Smooth muscle cell of the brain vasculature (primary cell): ENCODE results near the gene LAYN.

ENCODE experiments used
- DNase-seq: peaks from one replicate; pipeline ENCODE4 v3.0.0-alpha.2; 2012; ENCODE audit warnings: low read depth, low spot score

LAYN gene

DNA sequence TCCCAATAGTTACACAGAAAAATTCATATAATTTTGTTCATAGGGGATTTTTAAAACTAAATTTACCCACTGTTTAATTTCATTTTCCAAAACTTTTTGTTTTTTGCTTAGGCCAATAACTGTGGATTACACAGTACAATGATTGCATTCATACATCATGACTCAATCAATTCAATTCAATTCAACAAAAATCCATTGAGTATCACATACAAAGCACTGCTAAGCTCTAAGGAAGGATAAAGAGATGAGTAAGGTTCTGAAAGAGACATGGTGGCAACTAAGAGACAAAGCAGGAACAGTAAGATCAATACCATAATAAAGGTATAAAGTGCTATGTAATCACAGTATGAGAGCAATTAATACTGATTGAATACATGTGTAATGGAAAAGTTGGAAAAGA is 9.4 kb upstream of the LAYN start:
- no peak for DNase-seq

DNA sequence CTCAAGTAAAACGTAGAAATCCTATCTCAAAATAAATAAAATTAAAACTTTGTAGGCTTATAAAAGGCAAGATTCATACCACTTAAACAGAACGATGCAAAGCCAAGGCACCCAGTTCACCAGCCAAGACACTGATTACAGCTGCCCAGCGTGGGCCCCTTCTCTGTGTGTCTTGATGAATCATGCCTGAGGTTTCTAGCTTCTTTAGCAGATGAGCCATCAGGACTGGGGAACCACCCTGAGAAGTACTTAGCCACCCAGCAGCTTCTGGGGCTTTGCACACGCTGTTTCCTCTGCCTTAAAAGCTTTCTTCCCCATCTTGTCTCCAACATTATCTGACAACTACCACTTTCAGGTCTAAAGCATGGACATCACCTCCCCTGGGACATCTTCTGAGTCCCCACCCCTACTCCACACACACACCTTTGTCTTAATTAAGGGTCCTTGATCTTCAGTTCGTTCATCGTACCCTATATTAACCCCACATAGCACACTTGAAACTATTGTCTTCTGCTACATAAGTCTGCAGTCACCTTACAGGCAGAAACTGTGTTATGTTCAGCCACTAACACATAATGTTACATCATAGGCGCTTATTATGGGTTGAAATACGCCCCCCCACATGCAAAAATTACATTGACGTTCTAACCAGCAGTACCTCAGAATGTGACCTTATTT is 8.7 kb upstream of the LAYN start:
- DNase-seq, result peak; percentile 56

DNA sequence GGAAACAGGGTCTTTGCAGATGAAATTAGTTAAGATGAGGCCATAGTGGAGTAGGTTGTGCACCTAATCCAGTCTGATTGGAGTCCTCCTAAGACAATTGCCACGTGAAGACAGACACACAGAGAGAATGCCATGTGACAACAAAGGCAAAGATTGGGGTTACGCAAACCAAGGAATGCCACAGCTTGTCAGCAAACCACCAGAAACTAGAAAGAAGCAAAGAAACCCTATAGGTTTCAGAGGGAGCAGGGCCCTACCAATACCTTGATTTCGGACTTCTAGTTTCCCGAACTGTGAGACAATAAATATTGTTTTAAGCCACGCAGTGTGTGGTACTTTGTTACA is 8.2 kb upstream of the LAYN start:
- no peak for DNase-seq

DNA sequence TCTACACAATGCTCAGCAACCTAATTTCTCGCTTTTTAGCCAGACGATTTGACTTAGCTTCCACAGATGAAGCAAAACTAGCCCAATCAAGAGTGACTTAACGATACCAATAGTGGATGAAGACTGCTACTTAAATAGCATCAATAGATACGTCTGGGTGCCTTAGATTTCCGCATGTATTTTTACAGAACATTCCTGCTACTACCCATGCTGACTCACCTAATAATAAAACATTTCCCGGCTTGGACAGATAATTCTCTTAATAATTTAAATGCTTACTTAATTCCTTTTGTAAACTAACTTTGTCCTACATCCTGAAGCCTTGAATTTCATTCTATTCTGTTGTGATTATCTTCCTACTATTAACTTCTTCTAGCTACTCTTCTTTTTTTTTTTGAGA is 5.2 kb upstream of the LAYN start:
- DNase-seq, result no peak

DNA sequence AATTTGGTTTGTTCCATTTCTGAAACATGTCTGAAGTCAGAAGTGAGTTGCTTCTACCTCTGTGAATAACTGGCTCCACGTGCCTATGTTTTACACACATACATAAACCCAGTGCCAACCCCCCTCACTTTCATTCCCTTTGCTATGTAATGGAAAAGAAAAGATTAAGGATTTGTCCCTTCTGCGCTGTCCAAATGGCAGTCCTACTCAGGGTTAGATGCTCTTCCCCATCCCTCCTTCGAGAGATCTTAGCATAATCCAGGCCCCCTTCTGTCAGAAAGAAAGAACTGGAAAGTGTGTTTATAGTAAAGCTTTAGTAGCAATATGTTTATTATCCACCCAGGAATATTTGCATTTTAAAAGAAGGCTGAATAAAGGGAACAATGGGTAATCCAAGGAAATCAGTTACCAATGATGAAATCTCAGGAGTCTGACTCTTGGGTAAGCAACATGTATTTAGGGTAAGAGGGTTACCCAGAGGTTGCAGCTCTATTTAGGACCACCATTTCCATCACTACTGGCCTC is 3.1 kb upstream of the LAYN start:
- DNase-seq, result no peak

DNA sequence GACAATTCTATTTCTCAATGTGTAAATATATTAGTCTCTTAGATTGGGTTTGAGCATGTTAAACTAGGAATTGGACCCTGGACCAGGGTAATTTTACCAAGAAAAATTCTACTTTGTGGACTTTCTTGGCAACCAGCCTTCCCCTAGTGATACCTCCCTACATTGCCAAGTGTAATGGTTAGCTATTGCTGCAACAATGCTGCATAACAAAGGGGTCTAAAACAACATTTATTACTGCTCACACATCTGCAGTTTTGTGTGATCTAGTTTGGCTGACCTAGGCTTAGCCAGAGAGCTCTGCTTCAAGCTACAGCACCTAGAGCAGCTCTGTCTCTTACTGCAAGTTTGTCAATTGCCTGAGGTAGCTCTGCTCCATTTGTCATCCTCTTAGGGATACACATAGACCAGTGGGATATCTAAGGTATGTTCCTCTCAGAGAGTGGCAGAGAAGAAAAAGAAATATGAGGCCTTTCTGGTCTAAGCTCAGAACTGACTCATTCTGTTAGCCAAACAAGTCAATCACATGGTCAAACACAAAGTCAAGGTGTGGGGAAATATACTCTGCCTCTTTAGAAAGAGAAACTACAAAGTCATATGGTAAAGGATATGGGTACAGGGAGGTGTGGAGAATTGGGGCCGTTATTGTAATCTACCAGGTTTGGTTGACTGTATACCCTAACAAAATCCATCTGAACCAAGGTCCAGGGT is 2.0 kb upstream of the LAYN start:
- no peak for DNase-seq

DNA sequence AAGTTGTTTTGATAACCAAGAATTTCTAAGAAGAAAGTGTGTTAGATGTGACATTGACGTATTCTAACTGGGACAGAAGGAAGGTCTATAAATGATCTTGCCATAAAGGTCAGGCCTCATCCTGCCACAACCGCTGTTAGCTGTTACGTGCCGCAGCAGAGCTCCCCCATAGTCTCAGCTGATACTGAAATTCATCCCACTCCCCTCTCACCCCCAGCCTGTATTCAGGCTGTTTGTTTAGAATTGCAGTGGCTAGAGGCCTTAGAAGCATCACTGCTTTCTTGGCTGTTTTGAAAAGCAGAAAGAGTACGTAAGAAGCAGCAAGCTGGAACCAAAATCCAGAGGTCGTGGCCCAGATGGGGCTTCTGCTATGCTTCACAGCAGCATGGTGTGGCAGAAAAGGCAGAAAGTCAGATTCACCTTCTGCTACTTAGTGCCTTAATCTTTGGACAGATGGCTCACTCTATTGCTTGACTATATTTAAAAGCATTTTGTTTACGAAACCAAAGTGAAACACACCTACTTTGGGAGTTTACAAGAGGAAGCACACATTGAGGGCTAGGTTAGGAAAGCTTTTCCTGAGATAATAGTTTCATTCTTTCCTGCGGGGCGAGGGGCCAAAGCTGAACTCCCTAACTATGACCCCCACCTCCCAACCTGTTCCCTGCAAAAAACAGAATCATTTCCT is 950 bp upstream of the LAYN start:
- DNase-seq, result no peak

DNA sequence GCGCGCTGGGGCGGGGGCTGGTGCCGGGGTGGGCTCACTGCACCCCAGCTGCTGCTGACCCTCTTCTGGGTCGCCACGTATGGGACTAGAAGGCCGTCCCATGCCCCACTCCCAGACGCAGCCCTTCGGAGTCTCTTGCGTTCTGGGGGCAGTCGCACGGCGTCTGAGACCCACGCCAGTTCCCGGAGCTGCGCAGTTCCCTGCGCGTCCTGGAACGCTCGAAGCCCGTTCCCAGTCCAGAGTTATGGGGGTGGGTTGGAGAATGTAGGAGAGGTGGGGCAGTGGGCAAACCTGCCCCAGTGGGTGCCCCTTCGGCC is 375 bp downstream of the LAYN start:
- DNase-seq, result no peak

DNA sequence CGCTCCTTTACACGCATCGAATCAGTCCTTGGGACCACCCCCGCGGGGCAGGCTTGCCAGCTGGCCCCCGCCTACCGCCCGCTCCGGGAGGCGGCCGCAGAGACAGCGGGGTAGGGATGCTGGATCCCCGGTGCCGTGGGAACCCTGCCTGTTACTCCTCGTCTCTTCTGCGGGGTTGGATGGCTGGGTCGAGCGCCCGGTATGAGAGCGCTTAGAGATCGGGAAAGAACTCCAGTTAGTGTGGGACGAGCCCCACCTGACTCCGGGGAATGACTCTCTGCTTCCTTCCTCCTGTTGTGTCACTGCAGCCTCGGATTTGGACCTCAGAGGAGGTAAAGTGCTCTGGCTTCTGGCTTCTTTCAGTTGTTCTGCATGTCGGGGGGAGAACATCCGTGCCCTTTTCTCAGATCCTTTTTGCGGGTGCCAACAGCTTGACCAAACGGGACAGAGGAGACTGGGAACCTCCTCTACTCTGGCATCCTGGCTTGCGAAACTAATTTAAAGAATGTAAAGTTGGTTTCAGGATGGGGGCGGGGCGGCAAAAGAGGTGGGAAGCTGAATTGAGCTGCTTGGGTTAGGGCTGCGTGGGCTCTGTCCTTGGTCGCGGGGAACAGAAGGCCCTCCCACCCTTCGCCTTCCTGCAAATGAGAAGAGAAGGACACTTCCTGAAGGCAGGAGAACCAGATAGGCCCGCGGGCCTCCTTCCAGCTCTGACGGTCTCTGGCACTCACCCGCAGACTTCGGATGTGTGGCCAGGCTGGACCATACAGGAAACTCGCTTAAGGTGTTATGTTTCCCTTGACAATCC is 938 bp downstream of the LAYN start:
- DNase-seq, result no peak

DNA sequence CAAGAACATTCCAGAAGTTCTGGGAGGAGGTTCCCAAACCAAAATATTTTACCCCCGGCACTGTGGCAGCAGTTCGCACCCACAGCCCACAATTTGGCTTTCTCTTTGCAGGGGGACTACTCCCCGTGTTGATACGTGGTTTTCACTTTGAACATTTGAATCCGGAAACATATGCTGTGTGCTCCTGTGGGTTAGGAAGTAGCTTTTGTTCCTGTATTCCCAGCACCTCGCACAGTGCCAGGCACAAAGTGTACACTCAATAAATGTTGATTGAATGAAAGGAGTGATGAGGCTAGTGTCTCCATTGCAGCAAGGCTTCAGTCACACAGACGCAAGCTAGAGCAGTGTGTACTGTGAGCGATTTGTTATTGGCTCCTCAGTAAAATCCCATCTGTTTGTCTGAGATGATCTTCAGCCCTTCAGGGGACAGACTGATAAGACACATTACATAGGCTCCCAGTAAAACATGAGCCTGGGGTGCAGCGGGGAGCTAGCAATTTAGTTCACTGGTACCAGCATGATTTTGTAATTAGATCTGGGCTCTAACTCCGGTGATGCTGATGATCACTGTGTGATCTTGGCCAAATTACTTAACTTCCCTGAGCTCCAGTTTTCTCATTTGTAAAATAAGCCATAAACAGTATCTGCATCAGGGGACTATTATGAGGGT is 2.2 kb downstream of the LAYN start:
- no peak for DNase-seq

DNA sequence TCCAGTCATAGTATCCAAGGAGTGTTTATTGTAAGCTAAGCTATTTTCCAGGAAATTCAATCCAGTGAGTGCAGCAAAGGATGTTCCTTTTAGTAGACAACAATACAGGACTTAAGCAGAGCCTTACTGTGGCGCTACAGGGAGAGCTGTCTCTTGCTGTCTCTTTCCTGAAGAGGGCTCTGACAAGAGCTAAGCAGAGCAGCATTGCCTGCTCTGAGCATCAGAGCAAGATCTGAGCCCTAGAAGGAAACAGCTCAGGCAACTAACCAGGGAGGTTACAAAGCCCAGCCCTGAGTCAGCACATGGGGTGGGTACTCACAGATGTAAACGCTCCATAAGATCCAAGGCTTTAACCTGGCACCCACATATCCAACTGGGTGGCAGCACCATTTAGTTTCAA is 8.0 kb downstream of the LAYN start:
- DNase-seq, result no peak

DNA sequence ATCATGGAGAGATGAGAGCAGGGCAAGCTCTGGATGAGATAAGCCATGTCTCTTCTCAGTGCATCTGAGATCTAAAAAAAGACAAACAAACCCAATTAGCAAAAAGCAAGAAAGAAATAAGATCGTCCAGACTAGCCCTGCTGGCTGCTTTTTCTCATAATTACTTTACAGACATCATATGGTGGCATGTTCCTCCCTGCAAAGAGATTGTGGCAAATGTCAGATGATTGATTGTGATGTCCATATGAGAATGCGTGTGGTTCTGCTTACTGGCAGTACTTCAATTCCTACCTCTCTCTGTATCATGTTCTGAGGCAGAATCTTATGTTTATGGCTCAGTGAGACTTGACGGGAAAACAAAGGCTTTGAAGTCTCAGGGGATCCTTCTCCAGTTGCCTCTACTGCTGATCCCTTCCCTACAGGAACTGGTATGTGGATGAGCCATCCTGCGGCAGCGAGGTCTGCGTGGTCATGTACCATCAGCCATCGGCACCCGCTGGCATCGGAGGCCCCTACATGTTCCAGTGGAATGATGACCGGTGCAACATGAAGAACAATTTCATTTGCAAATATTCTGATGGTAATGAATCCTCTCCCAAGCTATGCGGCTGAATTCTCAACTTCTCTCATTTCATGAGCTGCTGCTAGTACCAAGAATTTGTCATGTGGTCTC is 8.8 kb downstream of the LAYN start:
- DNase-seq, result no peak

DNA sequence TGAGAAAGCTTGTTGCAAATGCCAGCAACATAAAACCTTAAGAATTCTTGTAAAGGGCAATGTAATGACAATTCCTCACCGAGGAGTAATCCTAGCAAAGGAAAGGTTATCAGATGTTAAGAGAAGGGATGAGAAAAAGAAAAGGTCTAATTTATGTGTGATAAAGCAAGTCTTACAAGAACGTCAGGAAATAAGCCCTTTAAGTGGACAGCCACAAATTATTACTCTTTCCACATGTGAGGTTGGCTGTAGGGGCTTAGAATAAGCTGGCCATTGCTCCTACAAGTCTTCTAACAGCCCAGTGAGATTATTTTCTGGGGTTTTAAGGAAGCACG is 9.3 kb downstream of the LAYN start:
- DNase-seq, result no peak

DNA sequence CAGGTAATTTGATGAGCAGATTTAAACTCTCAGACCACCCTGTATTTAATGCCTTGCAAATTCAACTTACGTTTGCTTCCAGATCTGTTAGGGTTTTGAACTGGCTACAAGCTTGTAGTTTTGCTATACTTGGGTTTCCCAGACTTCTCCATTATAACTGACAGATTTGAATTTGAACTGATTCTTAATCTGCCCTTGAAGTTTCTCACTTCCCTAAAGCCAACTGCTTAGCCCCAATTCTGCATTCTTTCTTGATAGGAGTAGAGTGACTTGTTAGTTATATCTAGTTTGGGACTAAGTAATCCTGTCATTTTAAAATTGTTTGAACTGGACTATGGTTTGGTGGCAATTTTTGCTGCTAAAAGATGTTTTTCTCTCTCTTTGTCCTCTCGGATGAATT is 9.7 kb downstream of the LAYN start:
- no peak for DNase-seq

DNA sequence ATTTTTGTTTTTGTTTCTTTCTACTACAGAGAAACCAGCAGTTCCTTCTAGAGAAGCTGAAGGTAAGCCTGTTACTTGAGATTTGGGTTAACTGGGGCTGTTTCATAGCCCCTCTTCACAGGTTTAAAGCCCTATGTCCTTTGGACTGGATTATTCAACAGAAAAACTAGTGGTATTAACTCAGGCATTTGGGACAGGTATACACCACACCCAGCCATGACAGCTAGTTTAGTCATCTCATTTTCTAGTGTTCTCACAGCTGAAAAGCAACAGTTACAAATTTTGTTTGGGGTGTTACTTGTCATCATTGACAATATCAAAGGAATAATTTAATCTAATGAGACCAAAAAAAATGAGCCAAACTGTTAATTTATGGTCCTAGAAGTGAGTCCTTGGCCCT is 14.0 kb downstream of the LAYN start:
- DNase-seq, result no peak

DNA sequence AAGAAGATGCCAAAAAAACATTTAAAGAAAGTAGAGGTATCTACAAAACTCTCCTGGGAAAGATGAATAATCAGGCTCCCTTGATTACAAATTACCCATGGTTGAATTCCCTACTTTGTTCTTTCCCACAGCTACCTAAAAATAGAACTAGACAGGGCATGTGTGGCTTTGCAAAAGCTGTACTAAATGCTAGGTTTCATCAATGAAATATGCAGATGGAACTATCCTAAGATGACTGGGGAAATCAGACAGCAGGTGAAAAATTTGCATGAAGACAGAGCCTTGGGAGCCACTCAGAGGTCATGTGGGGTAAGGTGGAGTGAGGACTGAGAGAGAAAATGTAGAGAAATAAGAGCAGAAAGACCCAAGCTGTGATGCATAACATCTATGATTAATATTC is 14.7 kb downstream of the LAYN start:
- DNase-seq, result no peak

DNA sequence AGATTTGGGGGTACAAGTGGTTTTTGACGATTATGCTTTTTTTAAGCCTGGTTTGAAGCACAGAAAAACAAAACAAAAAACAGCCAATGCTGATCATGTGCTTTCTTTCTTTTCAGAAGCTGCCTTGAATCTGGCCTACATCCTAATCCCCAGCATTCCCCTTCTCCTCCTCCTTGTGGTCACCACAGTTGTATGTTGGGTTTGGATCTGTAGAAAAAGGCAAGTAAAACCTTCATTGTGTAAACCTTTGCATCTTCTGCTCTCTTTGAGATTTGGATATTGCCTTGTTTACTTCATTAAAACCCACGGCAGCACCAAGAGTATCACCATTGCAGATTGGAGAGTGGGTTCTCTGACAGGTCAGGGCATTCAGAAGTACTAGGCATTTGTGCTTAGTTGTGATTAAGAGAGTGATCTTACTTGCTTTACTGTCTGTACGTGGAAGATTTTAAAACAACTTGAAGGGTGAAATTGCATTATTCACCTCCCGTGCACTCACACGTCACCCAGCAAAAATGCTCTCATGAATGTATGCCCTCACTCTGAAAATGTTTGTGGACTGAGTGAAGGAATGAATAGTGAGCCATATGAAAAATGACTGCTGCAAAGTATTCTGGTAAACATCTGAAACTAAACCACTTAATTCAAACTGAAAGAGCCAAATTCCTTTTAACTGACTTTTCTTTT is 17.0 kb downstream of the LAYN start:
- DNase-seq, result no peak

DNA sequence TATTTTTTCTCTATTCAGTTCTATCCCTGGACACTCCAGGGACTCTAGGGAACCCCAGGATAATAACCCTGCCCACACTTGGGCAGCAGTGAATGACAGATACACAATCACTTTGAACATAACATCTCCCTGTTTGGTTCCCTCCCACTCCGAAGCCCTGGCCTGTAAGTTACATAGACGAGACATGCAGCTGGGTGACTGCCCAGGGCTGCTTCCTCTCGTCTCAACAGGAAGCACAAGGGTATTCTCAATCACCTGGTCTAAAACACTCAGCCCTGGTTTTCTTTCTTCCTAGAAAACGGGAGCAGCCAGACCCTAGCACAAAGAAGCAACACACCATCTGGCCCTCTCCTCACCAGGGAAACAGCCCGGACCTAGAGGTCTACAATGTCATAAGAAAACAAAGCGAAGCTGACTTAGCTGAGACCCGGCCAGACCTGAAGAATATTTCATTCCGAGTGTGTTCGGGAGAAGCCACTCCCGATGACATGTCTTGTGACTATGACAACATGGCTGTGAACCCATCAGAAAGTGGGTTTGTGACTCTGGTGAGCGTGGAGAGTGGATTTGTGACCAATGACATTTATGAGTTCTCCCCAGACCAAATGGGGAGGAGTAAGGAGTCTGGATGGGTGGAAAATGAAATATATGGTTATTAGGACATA is 19.4 kb downstream of the LAYN start:
- DNase-seq, result no peak

DNA sequence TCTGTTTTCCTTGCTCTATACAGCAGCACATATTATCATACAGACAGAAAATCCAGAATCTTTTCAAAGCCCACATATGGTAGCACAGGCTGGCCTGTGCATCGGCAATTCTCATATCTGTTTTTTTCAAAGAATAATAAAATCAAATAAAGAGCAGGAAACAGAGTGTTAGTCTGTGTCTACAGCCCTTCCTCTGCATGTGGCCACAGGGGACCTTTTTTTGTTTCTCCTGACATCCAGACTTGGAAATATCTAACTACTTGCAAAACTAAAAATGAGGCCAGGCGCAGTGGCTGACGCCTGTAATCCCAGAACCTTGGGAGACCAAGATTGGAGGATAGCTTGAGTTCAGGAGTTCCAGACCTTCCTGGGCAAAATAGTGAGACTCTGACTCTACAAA is 20.3 kb downstream of the LAYN start:
- DNase-seq, result no peak

DNA sequence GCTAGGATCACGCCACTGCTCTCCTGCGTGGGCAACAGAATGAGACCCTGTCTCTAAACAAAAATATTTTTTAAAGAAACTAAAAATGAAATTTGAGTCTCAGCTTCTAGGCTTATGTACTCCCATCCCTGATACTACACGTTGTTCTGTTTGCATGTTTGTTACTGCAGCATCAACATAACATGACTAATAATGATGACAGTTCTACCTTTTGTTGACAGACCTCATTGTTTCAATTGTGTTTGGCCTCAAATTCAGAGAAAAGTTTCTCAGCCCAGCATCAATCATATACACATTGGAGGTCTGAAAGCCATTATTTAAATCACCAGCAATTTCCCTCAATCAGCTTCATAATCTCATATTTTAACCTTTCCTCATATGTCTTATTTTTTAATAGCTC is 20.8 kb downstream of the LAYN start:
- DNase-seq, result no peak
